Measurements from ENCODE around the gene GNA14. TPM values are rescaled to one million over a fixed set of nuclear protein-coding genes. Genes with fewer than 3 reads are reported as not detected.

The GNA14 gene
- total RNA-seq, 1 experiment from 2014 or later = 1.3 TPM

DNA sequence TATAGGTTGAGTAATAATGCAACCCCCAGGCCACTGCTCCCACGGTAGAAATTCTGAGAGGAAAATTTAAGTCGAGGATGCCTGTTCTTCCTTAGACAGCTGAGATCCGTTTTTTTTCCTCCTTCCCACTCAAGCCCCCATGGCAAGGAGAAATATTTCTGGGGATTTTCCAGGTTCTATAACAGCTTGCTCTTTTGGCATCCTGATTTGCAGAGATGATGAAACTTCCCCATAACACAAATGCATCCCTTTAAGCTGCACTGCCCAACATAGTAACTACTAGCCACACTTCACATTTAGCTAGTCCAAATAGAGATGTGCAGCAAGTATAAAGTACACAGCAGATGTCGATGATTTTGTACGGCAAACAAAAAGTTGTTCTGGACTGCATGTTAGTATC lies 32.5 kb upstream of the GNA14 start:
- BruUV-seq (replicated peaks) = no TSS peak
- Histone ChIP-seq H3K79me2 (ENCODE audit: low read depth) (no peaks in the 10 kb centered on the region), H3F3A (ENCODE audit: insufficient read depth, low read depth) (no peaks in the 10 kb centered on the region), H4K20me1 (ENCODE audit: insufficient read depth) (no peaks in the 10 kb centered on the region), H3K9me2 (ENCODE audit: insufficient read depth) (no peaks in the 10 kb centered on the region), H3K9me3 (ENCODE audit: insufficient read depth, low read depth) (no peaks in the 10 kb centered on the region), H3K4me1 (replicated peaks; ENCODE audit: insufficient read depth) (no peaks in the 10 kb centered on the region), H3K4me2 (no peak overlapping the region), H3K36me3 (ENCODE audit: low read depth) (no peaks in the 10 kb centered on the region), H3K27me3 (ENCODE audit: insufficient read depth, low read depth) (no peaks in the 10 kb centered on the region), H2AFZ (no peak overlapping the region), H3K27ac (no peak overlapping the region), H3K4me3 (no peak overlapping the region)
- ChIA-PET POLR2A (ENCODE audit: unreplicated experiment) (no interaction called here), CTCF (no interaction called here)
- TF ChIP-seq, protein P1, sequence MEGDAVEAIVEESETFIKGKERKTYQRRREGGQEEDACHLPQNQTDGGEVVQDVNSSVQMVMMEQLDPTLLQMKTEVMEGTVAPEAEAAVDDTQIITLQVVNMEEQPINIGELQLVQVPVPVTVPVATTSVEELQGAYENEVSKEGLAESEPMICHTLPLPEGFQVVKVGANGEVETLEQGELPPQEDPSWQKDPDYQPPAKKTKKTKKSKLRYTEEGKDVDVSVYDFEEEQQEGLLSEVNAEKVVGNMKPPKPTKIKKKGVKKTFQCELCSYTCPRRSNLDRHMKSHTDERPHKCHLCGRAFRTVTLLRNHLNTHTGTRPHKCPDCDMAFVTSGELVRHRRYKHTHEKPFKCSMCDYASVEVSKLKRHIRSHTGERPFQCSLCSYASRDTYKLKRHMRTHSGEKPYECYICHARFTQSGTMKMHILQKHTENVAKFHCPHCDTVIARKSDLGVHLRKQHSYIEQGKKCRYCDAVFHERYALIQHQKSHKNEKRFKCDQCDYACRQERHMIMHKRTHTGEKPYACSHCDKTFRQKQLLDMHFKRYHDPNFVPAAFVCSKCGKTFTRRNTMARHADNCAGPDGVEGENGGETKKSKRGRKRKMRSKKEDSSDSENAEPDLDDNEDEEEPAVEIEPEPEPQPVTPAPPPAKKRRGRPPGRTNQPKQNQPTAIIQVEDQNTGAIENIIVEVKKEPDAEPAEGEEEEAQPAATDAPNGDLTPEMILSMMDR (conservative IDR thresholded peaks at IDR 0.05) = no peak
- no peak for TF ChIP-seq EZH2 (IDR thresholded peaks at IDR 0.05; ENCODE audit: low read depth)
- no peak for DNase-seq
- intact Hi-C loops (cut with micrococcal nuclease; ENCODE audit: unreplicated experiment) = no loop called here

GRCh38 chr9:77679661-77680368 lies 31.7 kb upstream of the GNA14 start:
- Histone ChIP-seq H3K9me2 (ENCODE audit: insufficient read depth) (no peaks in the 10 kb centered on the region), H3K27me3 (ENCODE audit: insufficient read depth, low read depth) (no peaks in the 10 kb centered on the region), H3K4me3 (no peak overlapping the region), H3K9me3 (ENCODE audit: insufficient read depth, low read depth) (no peaks in the 10 kb centered on the region), H3K27ac (no peak overlapping the region), H2AFZ (no peak overlapping the region), H3K79me2 (ENCODE audit: low read depth) (no peaks in the 10 kb centered on the region), H3F3A (ENCODE audit: insufficient read depth, low read depth) (no peaks in the 10 kb centered on the region), H3K4me1 (replicated peaks; ENCODE audit: insufficient read depth) (no peaks in the 10 kb centered on the region), H3K36me3 (ENCODE audit: low read depth) (no peaks in the 10 kb centered on the region), H3K4me2 (no peak overlapping the region), H4K20me1 (ENCODE audit: insufficient read depth) (no peaks in the 10 kb centered on the region)
- intact Hi-C loops (cut with micrococcal nuclease; ENCODE audit: unreplicated experiment) = no loop called here
- ChIA-PET POLR2A (ENCODE audit: unreplicated experiment) (interaction anchor here (0.7 kb wide), 1 partner anchor 470 kb away, joined by 7 read pairs; no protein-coding TSS in a partner anchor), CTCF (no interaction called here)
- no peak for TF ChIP-seq EZH2 (IDR thresholded peaks at IDR 0.05; ENCODE audit: low read depth)
- TF ChIP-seq, protein P1 (conservative IDR thresholded peaks at IDR 0.05) = no peak
- no TSS peak for BruUV-seq (replicated peaks)
- DNase-seq = no peak

GRCh38 chr9:77679088-77679487 lies 31.0 kb upstream of the GNA14 start:
- H3K27me3 ChIP-seq (ENCODE audit: insufficient read depth, low read depth) = no peaks in the 10 kb centered on the region
- H3K9me2 ChIP-seq (ENCODE audit: insufficient read depth) = no peaks in the 10 kb centered on the region
- intact Hi-C loops (cut with micrococcal nuclease; ENCODE audit: unreplicated experiment) = no loop called here
- TF ChIP-seq, protein P1 (conservative IDR thresholded peaks at IDR 0.05) = no peak
- DNase-seq = no peak
- no peaks in the 10 kb centered on the region for H4K20me1 ChIP-seq (ENCODE audit: insufficient read depth)
- no peak overlapping the region for H3K4me3 ChIP-seq
- POLR2A ChIA-PET (ENCODE audit: unreplicated experiment) = no interaction called here
- no peaks in the 10 kb centered on the region for H3K79me2 ChIP-seq (ENCODE audit: low read depth)
- no peaks in the 10 kb centered on the region for H3K4me1 ChIP-seq (replicated peaks; ENCODE audit: insufficient read depth)
- no peaks in the 10 kb centered on the region for H3K9me3 ChIP-seq (ENCODE audit: insufficient read depth, low read depth)
- H3K36me3 ChIP-seq (ENCODE audit: low read depth) = no peaks in the 10 kb centered on the region
- no TSS peak for BruUV-seq (replicated peaks)
- H3K27ac ChIP-seq = no peak overlapping the region
- H3F3A ChIP-seq (ENCODE audit: insufficient read depth, low read depth) = no peaks in the 10 kb centered on the region
- H3K4me2 ChIP-seq = no peak overlapping the region
- CTCF ChIA-PET = no interaction called here
- no peak overlapping the region for H2AFZ ChIP-seq

Data from PC-9 (cell line).